Neural progenitor cell (in vitro differentiated cells): Measurements from ENCODE around the gene MICAL2.

Experiments
- EZH2 ChIP-seq: fragments of 200-600 bp; sonication (generic); IDR thresholded peaks from 2 replicates; pipeline ENCODE4 v1.6.1; 2017; ENCODE audit warnings: antibody characterized with exemption, mild to moderate bottlenecking, moderate library complexity
- EZH2phosphoT487 ChIP-seq: fragments of 200-600 bp; sonication (generic); IDR thresholded peaks from 2 replicates; pipeline ENCODE4 v1.6.1; 2017; ENCODE audit warnings: antibody characterized with exemption
- TF ChIP-seq, protein P1 (sequence below): fragments of 200-600 bp; sonication (generic); IDR thresholded peaks from 2 replicates; pipeline ENCODE4 v1.5.1; 2017; ENCODE audit warnings: antibody characterized with exemption, mild to moderate bottlenecking

GRCh38 chr11:12285106-12285505, 174.7 kb downstream of the MICAL2 start:
- no peak for TF ChIP-seq EZH2phosphoT487
- TF ChIP-seq EZH2: no peak
- TF ChIP-seq, protein P1, sequence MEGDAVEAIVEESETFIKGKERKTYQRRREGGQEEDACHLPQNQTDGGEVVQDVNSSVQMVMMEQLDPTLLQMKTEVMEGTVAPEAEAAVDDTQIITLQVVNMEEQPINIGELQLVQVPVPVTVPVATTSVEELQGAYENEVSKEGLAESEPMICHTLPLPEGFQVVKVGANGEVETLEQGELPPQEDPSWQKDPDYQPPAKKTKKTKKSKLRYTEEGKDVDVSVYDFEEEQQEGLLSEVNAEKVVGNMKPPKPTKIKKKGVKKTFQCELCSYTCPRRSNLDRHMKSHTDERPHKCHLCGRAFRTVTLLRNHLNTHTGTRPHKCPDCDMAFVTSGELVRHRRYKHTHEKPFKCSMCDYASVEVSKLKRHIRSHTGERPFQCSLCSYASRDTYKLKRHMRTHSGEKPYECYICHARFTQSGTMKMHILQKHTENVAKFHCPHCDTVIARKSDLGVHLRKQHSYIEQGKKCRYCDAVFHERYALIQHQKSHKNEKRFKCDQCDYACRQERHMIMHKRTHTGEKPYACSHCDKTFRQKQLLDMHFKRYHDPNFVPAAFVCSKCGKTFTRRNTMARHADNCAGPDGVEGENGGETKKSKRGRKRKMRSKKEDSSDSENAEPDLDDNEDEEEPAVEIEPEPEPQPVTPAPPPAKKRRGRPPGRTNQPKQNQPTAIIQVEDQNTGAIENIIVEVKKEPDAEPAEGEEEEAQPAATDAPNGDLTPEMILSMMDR: no peak
